A549 (cell line): ENCODE data around the gene TNRC18.

Experiments
- CTCF ChIP-seq: fragments of >200 bp; sonication (Bioruptor Twin); formaldehyde crosslinking; IDR thresholded peaks from 3 replicates; pipeline ENCODE4 v1.5.1; 2016
- EHMT2 ChIP-seq: fragments of 200-600 bp; sonication (generic); IDR thresholded peaks from 2 replicates; pipeline ENCODE4 v1.6.1; 2016; ENCODE audit warnings: antibody characterized with exemption, low read depth, mild to moderate bottlenecking, moderate library complexity
- PHF8 ChIP-seq: fragments of 200-600 bp; sonication (generic); IDR thresholded peaks from 2 replicates; pipeline ENCODE4 v1.6.1; 2016; ENCODE audit warnings: low read depth, mild to moderate bottlenecking, antibody characterized with exemption, moderate library complexity, borderline replicate concordance

- TF ChIP-seq PHF8 (no peak), CTCF (no peak), EHMT2 (no peak)
These were observed 983 bp downstream of the TNRC18 start for GRCh38 chr7:5422396-5423305.
